ACC112 (cell line): ENCODE results near the gene ZSWIM3.
A peak's percentile ranks its signal among the peaks of the same experiment; 100 is the strongest.
"Not testable (repeated sequence)": the region's sequence is repeated elsewhere in the genome, so short reads cannot be mapped to it uniquely, and the experiment has no call there.

Experiments used
- H2AFZ ChIP-seq: fragments of 200-600 bp; sonication (generic); one replicate; pipeline ENCODE4 v1.6.0; 2017; ENCODE audit warnings: antibody characterized with exemption, low read length; ENCODE audit not compliant: unreplicated experiment
- H3K27ac ChIP-seq: fragments of 200-600 bp; sonication (generic); 2 replicates; pipeline ENCODE4 v1.5.1; 2014; ENCODE audit warnings: low read depth, mild to moderate bottlenecking, antibody characterized with exemption, low read length, moderate library complexity
- H3K27me3 ChIP-seq: fragments of 200-600 bp; sonication (generic); 2 replicates; pipeline ENCODE4 v1.6.1; 2014; ENCODE audit warnings: mild to moderate bottlenecking, antibody characterized with exemption, low read length, moderate library complexity, mixed read lengths; ENCODE audit not compliant: insufficient read depth
- H3K36me3 ChIP-seq: fragments of 200-600 bp; sonication (generic); 2 replicates; pipeline ENCODE4 v1.6.1; 2016; ENCODE audit warnings: mild to moderate bottlenecking, antibody characterized with exemption, low read length, moderate library complexity, mixed read lengths; ENCODE audit not compliant: insufficient read depth
- H3K4me1 ChIP-seq: fragments of 200-600 bp; sonication (generic); one replicate; pipeline ENCODE4 v1.6.1; 2016; ENCODE audit warnings: low read length, mixed read lengths; ENCODE audit not compliant: insufficient read depth, unreplicated experiment, control insufficient read depth
- H3K4me3 ChIP-seq: fragments of 200-600 bp; sonication (generic); 2 replicates; pipeline ENCODE4 v1.5.1; 2014; ENCODE audit warnings: mild to moderate bottlenecking, low read depth, low read length
- H3K79me2 ChIP-seq: fragments of 200-600 bp; sonication (generic); one replicate; pipeline ENCODE4 v1.6.0; 2016; ENCODE audit warnings: low read length; ENCODE audit not compliant: control insufficient read depth, unreplicated experiment, insufficient read depth

ZSWIM3 gene

DNA sequence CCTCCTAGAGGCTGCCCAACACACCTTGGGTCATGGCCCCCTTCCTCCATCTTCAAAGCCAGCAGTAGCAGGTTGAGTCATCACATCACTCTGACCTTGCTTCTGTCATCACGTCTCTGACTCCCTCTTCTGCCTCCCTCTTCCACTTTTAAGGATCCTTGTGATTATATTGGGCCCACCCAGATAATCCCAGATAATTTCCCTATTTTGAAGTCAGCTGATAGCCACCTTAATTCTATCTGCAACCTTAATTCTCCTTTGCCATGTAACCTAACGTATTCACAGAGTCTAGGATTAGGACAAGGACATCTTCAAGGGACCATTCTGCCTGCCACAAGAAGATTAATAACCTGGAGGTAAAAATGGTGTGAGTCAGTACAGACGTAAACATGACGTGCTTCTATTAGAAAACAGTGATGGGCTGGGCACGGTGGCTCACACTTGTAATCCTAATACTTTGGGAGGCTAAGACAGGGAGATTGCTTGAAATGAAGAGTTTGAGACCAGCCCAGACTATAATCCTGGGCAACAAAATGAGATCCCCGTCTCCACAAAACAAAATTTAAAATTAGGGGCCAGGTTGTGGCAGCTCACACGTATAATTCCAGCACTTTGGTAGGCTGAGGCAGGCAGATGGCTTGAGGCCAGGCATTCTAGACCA, 3.3 kb downstream of the ZSWIM3 start:
- Histone ChIP-seq H3K27ac (no peak overlapping the region), H2AFZ (no peak overlapping the region), H3K4me1 (peaks cover 14% of the 10 kb centered on the region), H3K4me3 (no peak overlapping the region), H3K27me3 (no peaks in the 10 kb centered on the region), H3K36me3 (no peaks in the 10 kb centered on the region), H3K79me2 (peaks cover 13% of the 10 kb centered on the region)

DNA sequence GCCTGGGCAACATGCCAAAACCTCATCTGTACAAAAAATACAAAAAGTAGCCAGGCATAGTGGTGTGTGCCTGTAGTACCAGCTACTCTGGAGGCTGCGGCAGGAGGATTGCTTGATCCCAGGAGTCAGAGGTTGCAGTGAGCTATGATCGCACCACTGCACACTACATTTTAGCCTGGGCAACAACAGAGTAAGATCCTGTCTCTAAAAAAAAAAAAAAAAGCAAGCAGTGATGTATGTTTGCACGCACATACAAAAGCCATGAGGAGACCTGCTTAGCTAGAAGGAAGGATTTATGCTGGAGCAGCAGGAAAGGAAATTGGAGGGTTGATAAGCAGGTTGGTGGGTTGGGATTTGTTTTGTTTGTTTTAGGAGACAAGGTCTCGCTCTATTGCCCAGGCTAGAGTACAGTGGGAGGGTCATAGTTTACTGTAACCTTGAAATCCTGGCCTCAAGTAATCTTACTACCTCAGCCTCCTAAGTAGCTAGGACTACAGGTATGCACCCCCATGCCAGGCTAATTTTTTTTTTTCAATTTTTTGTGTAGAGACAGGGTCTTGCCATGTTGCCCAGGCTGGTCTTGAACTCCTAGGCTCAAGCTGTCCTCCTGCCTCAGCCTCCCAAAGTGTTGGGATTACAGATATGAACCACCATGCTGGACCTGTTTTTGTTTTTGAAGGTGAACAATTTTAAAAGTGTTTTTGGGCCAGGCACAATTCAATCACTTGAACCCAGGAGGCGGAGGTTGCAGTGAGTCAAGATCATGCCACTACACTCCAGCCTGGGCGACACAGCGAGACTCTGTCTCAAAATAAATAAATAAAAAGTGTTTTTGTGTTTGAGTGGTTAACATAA, 4.0 kb downstream of the ZSWIM3 start:
- H3K27ac ChIP-seq, result no peak overlapping the region
- H3K27me3 ChIP-seq, result no peaks in the 10 kb centered on the region
- H3K4me3 ChIP-seq, result no peak overlapping the region
- no peaks in the 10 kb centered on the region for H3K36me3 ChIP-seq
- no peak overlapping the region for H2AFZ ChIP-seq
- H3K79me2 ChIP-seq, result peaks cover 6% of the 10 kb centered on the region
- peaks cover 14% of the 10 kb centered on the region for H3K4me1 ChIP-seq

DNA sequence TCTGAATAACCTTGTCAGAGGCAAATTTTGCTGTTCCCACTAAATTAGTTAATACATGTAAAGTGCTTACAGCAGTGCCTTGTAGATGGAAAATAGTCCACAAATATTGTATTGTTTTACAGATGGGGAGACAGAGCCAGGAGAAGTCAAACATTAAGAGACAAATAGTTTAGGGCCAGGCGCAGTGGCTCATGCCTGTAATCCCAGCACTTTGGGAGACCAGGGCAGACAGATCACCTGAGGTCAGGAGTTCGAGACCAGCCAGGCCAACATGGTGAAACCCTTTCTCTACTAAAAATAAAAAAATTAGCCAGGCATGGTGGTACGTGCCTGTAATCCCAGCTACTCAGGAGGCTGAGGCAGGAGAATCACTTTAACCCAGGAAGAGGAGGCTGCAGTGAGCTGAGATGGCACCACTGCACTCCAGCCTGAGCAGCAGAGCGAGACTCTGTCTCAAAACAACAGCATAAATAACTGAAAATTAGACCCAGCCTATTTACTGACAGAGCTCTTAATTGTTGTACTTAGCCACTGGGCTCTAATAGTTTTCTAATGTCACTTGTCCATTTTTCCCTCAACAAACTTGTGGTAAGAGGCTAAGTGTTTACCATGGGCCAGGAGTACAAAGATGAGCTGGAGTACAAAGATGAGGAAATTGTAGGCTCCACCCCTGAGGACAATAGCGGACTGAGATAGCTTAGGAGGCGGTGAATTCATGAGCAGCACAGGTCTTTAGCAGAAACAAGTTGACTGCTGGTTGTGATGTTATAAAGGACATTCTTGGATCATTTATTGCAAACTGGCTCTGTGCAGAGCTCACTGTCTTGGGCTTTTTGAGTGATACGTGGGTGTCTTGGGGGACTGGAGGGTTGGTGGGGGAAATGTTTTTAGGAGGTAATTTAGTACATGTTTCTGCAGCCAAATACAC, 6.4 kb downstream of the ZSWIM3 start:
- Histone ChIP-seq H2AFZ (no peak overlapping the region), H3K27ac (no peak overlapping the region), H3K4me3 (no peak overlapping the region), H3K36me3 (no peaks in the 10 kb centered on the region), H3K27me3 (no peaks in the 10 kb centered on the region), H3K79me2 (no peaks in the 10 kb centered on the region), H3K4me1 (peaks cover 22% of the 10 kb centered on the region)

DNA sequence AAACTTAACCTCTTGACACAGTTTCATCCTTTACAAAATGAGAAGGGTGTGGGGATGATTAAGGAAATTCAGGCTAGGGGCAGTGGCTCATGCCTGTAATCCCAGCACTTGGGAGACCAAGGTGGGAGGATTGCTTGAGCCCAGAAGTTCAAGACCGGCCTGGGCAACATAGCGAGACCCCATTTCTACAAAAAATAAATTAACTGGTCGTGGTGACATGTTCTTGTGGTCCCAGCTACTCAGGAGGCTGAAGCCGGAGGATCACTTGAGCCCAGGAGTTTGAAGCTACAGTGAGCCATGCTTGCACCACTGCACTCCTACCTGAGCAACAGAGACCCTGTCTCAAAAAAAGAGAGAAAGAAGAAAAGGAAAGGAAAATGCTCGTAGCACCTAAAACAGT, 9.0 kb downstream of the ZSWIM3 start:
- H3K36me3 ChIP-seq, result no peaks in the 10 kb centered on the region
- H2AFZ ChIP-seq, result no peak overlapping the region
- H3K27ac ChIP-seq, result no peak overlapping the region
- H3K4me1 ChIP-seq, result peaks cover 13% of the 10 kb centered on the region
- no peaks in the 10 kb centered on the region for H3K79me2 ChIP-seq
- H3K27me3 ChIP-seq, result no peaks in the 10 kb centered on the region
- no peak overlapping the region for H3K4me3 ChIP-seq

DNA sequence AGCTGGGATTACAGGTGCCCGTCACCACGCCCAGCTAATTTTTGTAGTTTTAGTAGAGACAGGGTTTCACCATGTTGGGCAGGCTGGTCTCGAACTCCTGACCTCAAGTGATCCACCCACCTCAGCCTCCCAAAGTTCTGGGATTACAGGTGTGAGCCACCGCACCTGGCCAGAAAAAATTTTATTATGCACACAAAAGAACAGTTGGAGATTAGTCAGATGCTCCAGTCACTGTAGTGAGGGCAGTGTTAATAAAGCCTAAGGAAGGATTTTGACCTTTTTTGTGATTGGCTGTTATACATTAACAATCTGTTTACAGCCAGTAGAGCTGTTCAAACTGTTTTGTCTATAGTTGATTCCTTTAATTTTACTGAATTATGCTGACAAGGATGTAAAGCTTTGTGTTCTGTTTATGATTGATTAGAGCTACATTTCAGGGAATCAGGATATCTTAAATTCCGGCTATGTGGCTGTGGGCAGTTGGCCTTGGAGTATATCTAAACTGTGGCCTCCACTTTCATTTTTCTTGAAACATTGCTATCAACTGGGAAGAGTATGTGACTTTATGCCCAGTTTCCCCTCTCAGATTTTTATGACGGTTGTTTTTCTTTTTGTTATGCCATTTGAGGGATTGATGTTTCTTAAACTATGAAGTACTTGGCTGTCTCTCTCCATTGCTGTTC, 9.9 kb downstream of the ZSWIM3 start:
- H3K27me3 ChIP-seq, result no peaks in the 10 kb centered on the region
- peak overlapping the region; percentile 76 for H3K27ac ChIP-seq
- no peaks in the 10 kb centered on the region for H3K79me2 ChIP-seq
- H3K4me1 ChIP-seq, result peaks cover 13% of the 10 kb centered on the region
- no peaks in the 10 kb centered on the region for H3K36me3 ChIP-seq
- H3K4me3 ChIP-seq, result no peak overlapping the region
- peak overlapping the region; percentile 13 for H2AFZ ChIP-seq

DNA sequence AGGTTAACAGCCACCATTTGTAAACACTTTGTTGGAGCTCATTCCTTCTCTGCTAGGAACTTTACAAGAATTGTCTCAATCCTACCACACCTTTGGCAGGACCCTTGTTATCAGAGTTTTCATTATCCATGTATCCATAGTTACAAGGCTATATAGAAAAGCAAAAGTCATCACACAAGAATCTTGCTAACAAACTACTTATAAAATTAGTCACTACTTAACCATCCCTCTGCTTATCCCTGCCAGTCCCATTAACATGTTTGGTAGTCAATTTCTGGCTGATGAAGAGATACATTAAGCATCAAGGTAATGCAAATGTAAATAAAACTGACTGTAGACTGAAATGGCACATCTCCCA, 10.4 kb downstream of the ZSWIM3 start:
- Histone ChIP-seq H3K27ac (peak overlapping the region; percentile 76), H3K4me3 (no peak overlapping the region), H3K36me3 (no peaks in the 10 kb centered on the region), H3K79me2 (no peaks in the 10 kb centered on the region), H3K27me3 (no peaks in the 10 kb centered on the region), H2AFZ (peak overlapping the region; percentile 13), H3K4me1 (peaks cover 13% of the 10 kb centered on the region)

DNA sequence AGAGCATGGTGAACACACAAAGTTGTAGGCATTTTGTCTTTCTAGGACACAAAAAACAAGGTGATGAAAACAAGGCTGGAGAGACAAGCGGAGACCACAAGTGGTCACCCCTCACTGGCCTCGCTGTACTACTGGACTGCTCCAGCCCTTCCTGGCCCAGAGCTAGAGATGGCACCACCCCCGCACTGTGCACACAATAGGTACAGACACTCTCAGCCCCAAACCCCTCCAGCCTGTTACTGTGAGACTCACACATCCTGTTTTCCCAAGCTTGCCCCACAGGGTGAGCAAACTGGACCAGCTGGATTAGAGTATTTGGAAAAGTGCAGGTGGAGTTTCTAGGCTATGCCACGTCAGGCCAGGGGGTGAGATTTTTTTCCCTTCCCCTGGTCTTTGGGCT, 15.2 kb downstream of the ZSWIM3 start:
- no peak overlapping the region for H3K4me3 ChIP-seq
- no peaks in the 10 kb centered on the region for H3K36me3 ChIP-seq
- no peaks in the 10 kb centered on the region for H3K79me2 ChIP-seq
- H2AFZ ChIP-seq, result no peak overlapping the region
- H3K4me1 ChIP-seq, result peaks cover 7% of the 10 kb centered on the region
- H3K27me3 ChIP-seq, result no peaks in the 10 kb centered on the region
- H3K27ac ChIP-seq, result no peak overlapping the region

DNA sequence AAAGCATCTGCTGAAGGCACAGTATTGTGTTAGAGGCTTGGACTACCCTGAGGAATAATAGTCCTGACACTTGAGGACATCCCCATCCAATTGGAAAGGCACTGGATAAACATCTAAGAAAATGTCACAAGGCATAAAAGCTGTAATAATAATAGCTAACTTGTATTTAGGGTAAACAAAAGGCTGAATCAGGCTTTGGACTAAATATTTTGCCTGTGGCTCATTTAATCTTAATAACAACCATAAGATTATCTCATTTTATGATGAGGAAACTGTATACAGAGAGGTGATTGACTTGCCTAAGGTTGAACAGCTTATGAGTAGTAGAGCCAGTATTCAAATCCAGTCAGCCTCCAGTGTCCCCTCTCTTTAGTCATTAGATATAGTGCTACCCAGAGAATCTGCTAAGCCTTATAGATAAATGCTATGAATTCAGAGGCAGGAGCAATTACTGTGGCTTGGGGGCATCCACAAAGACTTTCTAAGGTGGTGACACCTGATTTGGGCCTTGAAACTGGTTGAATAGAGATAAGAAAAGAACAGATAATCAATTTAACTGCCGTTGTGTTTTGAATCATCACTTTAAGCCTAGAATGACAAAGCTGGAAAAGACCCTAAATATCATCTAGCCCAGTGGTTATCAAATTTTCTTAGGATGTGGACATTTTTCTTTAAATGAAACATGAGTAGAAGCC, 16.1 kb downstream of the ZSWIM3 start:
- no peak overlapping the region for H3K27ac ChIP-seq
- no peaks in the 10 kb centered on the region for H3K4me1 ChIP-seq
- no peaks in the 10 kb centered on the region for H3K79me2 ChIP-seq
- no peaks in the 10 kb centered on the region for H3K27me3 ChIP-seq
- H2AFZ ChIP-seq, result no peak overlapping the region
- no peak overlapping the region for H3K4me3 ChIP-seq
- no peaks in the 10 kb centered on the region for H3K36me3 ChIP-seq

DNA sequence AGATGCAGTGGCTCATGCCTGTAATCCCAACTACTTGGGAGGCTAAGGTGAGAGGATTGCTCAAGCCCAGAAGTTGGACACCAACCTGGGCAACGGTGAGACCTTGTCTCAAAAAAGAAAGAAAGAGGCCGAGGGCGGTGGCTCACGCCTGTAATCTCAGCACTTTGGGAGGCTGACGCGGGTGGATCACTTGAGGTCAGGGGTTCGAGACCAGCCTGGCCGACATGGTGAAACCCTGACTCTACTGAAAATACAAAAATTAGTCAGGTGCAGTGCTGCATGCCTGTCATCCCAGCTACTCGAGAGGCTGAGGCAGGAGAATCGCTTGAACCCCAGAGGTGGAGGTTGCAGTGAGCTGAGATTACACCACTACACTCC, 16.7 kb downstream of the ZSWIM3 start:
- H3K36me3 ChIP-seq, result not testable (repeated sequence)

DNA sequence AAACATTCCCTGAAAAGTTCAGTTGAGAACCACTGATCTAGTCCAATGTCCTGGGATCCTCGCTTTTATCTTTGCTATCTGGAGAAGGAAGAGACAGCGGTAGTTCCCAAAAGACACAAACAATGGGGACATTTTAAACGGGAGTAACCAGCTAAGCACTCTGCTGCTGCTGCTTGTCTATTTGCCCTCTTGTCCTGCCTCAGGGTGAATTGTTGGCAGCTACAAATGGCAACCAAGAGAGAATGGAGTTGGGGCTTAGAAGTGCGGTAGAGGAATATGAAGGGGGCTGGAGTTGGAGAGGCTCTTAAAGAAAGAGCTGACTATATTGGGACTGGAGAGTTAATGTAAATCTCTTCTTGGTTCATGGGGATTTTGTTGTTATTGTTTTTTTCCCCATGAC, 17.2 kb downstream of the ZSWIM3 start:
- Histone ChIP-seq H3K27ac (no peak overlapping the region), H3K4me1 (no peaks in the 10 kb centered on the region), H3K4me3 (no peak overlapping the region), H3K27me3 (no peaks in the 10 kb centered on the region), H3K36me3 (no peaks in the 10 kb centered on the region), H2AFZ (no peak overlapping the region), H3K79me2 (no peaks in the 10 kb centered on the region)

More for the DNA sequence above, 16.7 kb downstream of the ZSWIM3 start:
- H3K4me3 ChIP-seq, H3K79me2 ChIP-seq, H3K27me3 ChIP-seq, H2AFZ ChIP-seq, H3K27ac ChIP-seq, H3K4me1 ChIP-seq: not testable (repeated sequence)
